ENCODE data around the gene KLHL20. TPM values are rescaled to one million over a fixed set of nuclear protein-coding genes. Genes with fewer than 3 reads are reported as not detected.

KLHL20 gene
- total and polyA plus RNA-seq, 2 of the 8 experiments (the other 6 are each of a cell fraction or from before 2014, with no cell fraction given) = 4.9 to 12.3 TPM

DNA sequence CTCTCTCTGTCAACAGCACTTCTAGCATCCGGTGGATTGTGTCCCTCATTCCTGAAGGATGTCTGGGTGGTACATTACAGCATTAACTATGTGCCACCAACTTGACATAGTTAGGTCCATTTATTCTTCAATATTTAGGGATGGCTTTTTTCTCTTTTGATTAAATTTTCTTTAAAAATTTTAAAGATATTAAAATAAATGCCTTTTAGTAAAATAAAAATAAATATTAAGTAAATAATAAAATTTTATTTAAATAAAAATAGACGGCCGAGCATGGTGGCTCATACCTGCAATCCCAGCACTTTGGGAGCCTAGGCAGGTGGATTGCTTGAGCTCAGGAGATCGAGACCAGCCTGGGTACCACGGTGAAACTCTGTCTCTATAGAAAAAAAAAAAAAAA is 9.7 kb upstream of the KLHL20 start:
- no peak overlapping the region for H3K27ac ChIP-seq (ENCODE audit: low read depth, low read length)
- POLR2A ChIA-PET (ENCODE audit: partially characterized antibody) = interaction anchor here (0.7 kb wide), 1 partner anchor 9 kb away, joined by 4 read pairs; the partner anchor contains the start of gene KLHL20
- H3K79me2 ChIP-seq (ENCODE audit: control insufficient read depth in 1 of 2, insufficient read depth in 2 of 2, low read length in 2 of 2) = no peaks in the 10 kb centered on the region
- H3K4me2 ChIP-seq (ENCODE audit: insufficient read depth in 1 of 2, low read depth in 2 of 2, low read length in 2 of 2) = no peak overlapping the region
- no peak overlapping the region for H2BK15ac ChIP-seq (ENCODE audit: low read length)
- H3K56ac ChIP-seq (replicated peaks; ENCODE audit: insufficient read length, low read depth, low read length) = no peak overlapping the region
- H3K36me3 ChIP-seq (ENCODE audit: control insufficient read depth in 2 of 4, insufficient read depth in 4 of 4, low read length in 3 of 4) = no peaks in the 10 kb centered on the region
- H4K91ac ChIP-seq (replicated peaks; ENCODE audit: insufficient read length, low read length) = no peak overlapping the region
- no peak overlapping the region for H3K4ac ChIP-seq (replicated peaks; ENCODE audit: insufficient read length, low read depth, low read length)
- H4K20me1 ChIP-seq (replicated peaks in 1 of 2; ENCODE audit: control insufficient read depth in 1 of 2, insufficient read depth in 2 of 2, low read length in 2 of 2) = no peaks in the 10 kb centered on the region
- no peak for DNase-seq (ENCODE audit: low read depth in 1 of 2, low spot score in 2 of 2)
- H3K9ac ChIP-seq (replicated peaks in 1 of 4; ENCODE audit: extremely low read depth in 1 of 4, low read depth in 3 of 4, low read length in 3 of 4) = no peak overlapping the region
- WGBS, 2 experiments (ENCODE audit: extremely low coverage in 1 of 2, insufficient coverage in 1 of 2, insufficient read length in 1 of 2, insufficient replicate concordance in 2 of 2, low coverage in 1 of 2, low lambda C conversion rate in 2 of 2, missing lambda C conversion rate in 1 of 2) = 91% methylated on average over 5 of the region's 5 CpGs; no CpG with 5 or more reads in 1 of the 2 experiments
- no peak overlapping the region for H2BK120ac ChIP-seq (replicated peaks; ENCODE audit: low read depth, low read length)
- H3K14ac ChIP-seq (ENCODE audit: insufficient read length) = no peak overlapping the region
- no peaks in the 10 kb centered on the region for H3K9me3 ChIP-seq (ENCODE audit: insufficient read depth in 2 of 2, low read depth in 1 of 2, low read length in 1 of 2)
- CTCF ChIA-PET (ENCODE audit: partially characterized antibody) = no interaction called here
- no peak overlapping the region for H2BK5ac ChIP-seq (ENCODE audit: low read depth, low read length)
- H2BK12ac ChIP-seq (ENCODE audit: low read depth, low read length) = no peak overlapping the region
- no peak overlapping the region for H4K5ac ChIP-seq (ENCODE audit: insufficient read length, low read depth, low read length)
- no peak overlapping the region for H3K18ac ChIP-seq (ENCODE audit: extremely low read depth, low read length)
- no peaks in the 10 kb centered on the region for H3K27me3 ChIP-seq (replicated peaks in 1 of 4; ENCODE audit: control insufficient read depth in 3 of 4, extremely low read depth in 1 of 4, insufficient read depth in 3 of 4, low read length in 3 of 4)
- H2AK5ac ChIP-seq (ENCODE audit: low read depth, low read length) = no peak overlapping the region
- H2AFZ ChIP-seq (ENCODE audit: low read length) = no peak overlapping the region
- no peak overlapping the region for H2BK20ac ChIP-seq (ENCODE audit: low read length)
- no peaks in the 10 kb centered on the region for H3K4me1 ChIP-seq (replicated peaks in 1 of 4; ENCODE audit: control insufficient read depth in 3 of 4, insufficient read depth in 4 of 4, low read length in 3 of 4)
- H3K79me1 ChIP-seq (ENCODE audit: low read depth, low read length) = no peaks in the 10 kb centered on the region
- no peak overlapping the region for H3K23ac ChIP-seq (ENCODE audit: insufficient read length)
- H4K8ac ChIP-seq (ENCODE audit: extremely low read depth, insufficient read depth, low read length) = no peak overlapping the region
- no peak overlapping the region for H3K4me3 ChIP-seq (ENCODE audit: extremely low read depth in 1 of 4, insufficient read depth in 2 of 4, low read depth in 3 of 4, low read length in 4 of 4)
- no peaks in the 10 kb centered on the region for H3K23me2 ChIP-seq (ENCODE audit: low read depth, low read length)
- FAIRE-seq = no peak
- TF ChIP-seq SIX5 (IDR thresholded peaks at IDR 0.05; ENCODE audit: low read depth, low read length) (no peak), PHF8 (conservative IDR thresholded peaks at IDR 0.05; ENCODE audit: low read depth, low read length) (no peak), KDM1A (IDR thresholded peaks at IDR 0.05; ENCODE audit: borderline replicate concordance, low read length) (no peak), TAF7 (optimal IDR thresholded peaks at IDR 0.05; ENCODE audit: borderline replicate concordance, low read depth, low read length) (no peak), EP300 (IDR thresholded peaks at IDR 0.05; ENCODE audit: borderline replicate concordance in 1 of 2, low read depth in 2 of 2, low read length in 2 of 2) (no peak), RNF2 (IDR thresholded peaks at IDR 0.05; ENCODE audit: borderline replicate concordance, low read depth, low read length, missing control alignments, poor library complexity, severe bottlenecking) (no peak), CTBP2 (IDR thresholded peaks at IDR 0.05; ENCODE audit: borderline replicate concordance, insufficient read depth, insufficient read length, low read length) (no peak), RBBP5 (IDR thresholded peaks at IDR 0.05; ENCODE audit: borderline replicate concordance, low read depth, low read length) (no peak), KDM4A (IDR thresholded peaks at IDR 0.05; ENCODE audit: low read depth, low read length, severe bottlenecking) (no peak), NANOG (IDR thresholded peaks at IDR 0.05; ENCODE audit: insufficient read depth, low read depth, low read length, poor library complexity, severe bottlenecking) (no peak)
- TF ChIP-seq, protein P1, sequence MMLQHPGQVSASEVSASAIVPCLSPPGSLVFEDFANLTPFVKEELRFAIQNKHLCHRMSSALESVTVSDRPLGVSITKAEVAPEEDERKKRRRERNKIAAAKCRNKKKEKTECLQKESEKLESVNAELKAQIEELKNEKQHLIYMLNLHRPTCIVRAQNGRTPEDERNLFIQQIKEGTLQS (IDR thresholded peaks at IDR 0.05; ENCODE audit: insufficient read depth, low read depth, low read length) = no peak
- TF ChIP-seq, protein P2, sequence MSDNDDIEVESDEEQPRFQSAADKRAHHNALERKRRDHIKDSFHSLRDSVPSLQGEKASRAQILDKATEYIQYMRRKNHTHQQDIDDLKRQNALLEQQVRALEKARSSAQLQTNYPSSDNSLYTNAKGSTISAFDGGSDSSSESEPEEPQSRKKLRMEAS (IDR thresholded peaks at IDR 0.05) = no peak

Data from H1 (cell line).